T-helper 1 cell (primary cell): Measurements from ENCODE around the gene SLC38A8.

Source experiments
- DNase-seq, 5 donors: peaks; one replicate each; pipeline ENCODE4 v3.0.0-alpha.2; 2012 to 2020

Gene SLC38A8

DNA sequence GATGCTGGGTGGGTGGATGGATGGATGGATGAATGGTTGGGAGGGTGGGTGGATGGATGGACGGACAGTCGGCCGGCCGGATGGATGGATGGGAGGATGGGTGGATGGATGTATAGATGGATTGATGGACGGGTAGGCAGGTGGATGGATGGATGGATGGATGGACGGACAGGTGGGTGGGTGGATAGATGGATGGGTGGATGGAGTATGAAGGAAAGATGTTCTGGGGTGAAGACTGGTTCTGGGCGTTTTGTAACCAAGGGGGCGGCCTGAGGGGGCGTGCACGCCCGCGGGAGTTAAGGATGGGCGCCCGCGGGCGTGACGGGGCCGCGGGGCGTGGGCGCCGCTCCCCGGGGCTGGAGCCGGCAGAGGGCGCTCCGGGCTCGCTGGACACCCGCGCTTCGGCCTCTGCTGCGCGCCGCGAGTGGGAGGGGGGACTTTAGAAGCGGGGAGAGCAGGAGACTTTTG is 74.7 kb downstream of the SLC38A8 start, which contains the start of gene NECAB2:
TSS of gene NECAB2 (plus strand) at position 407 of the 468 bp plus-strand sequence. CDS start 405 bp downstream, outside the sequence.
- no peak for DNase-seq

DNA sequence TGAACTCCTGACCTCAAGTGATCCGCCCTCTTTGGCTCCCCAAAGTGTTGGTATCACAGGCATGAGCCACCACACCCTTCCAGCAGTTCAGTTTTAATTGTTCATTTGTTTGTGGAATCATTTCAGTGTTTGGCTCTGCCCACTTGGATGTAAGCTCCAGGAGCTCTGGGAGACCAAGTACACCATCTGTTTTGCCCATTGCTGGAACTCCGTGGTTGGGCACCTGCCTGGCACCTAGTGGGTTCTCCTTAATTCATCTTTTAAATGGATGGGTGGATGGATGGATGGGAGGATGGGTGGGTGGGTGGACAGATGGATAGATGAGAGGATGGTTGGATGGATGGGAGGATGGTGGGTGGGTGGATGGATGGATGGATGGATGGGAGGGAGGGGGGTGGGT is 75.5 kb downstream of the SLC38A8 start:
- DNase-seq = no peak

GRCh38 chr16:83966153-83966696 is 76.4 kb downstream of the SLC38A8 start:
- DNase-seq = no peak

- DNase-seq = no peak
Observed at GRCh38 chr16:83965444-83966152, 77.0 kb downstream of the SLC38A8 start.

DNA sequence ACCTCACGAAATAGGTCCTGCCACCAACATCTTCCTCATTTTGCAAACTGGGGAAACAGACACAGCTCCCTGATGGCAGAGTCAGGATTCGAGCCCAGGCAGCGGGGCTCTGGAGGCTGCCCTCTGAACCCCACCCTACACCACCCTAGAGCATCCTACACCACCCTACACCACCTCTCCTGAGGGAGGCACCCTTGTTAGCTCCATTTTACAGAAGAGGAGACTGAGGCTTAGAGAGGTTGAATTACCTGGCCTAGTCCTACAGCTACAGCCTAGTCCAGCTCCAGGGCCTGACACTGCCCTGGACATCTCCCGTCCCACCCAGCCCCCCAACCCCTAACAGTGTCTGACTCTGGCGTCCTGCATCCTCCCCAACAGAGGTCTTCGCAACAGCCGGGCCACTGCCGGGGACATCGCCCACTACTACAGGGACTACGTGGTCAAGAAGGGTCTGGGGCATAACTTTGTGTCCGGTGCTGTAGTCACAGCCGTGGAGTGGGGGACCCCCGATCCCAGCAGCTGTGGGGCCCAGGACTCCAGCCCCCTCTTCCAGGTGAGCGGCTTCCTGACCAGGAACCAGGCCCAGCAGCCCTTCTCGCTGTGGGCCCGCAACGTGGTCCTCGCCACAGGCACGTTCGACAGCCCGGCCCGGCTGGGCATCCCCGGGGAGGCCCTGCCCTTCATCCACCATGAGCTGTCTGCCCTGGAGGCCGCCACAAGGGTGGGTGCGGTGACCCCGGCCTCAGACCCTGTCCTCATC is 77.7 kb downstream of the SLC38A8 start:
- DNase-seq = no peak

DNA sequence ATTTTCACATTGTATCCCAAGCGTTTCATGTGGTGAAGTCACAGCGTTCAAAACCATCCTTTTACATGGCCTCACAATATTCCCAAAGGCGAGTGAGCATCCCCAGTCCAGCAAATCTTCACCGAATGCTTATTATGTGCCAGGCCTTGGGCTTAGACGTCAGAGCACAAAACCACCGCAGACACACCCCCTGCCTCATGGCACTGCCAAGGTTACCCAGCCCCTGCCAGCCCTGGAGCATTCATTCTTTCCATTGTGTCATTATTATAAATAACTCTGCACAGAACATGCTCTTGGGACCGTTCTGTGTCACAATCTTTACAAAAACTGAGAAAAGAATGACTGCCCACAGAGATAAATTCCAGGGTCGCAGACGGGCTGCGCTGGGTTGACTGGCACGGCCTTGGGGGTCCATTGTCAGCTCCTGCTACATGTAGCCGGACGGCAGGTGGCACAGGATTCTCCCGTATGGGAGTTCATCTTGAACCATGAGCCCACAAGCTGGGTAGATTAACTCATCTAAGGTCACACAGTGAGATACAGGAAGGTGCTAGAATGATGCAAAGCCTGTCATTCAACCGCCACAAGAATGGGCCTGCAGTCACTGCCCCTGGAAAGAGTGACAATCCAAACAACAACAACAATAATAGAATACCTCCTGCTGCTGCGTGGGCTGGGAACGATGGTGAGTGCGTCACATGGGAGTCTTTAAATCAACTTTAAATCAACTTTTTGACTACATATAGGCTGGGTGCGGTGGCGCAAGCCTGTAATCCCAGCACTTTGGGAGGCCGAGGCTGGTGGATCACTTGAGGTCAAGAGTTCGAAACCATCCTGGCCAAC is 79.1 kb downstream of the SLC38A8 start:
- no peak for DNase-seq

DNA sequence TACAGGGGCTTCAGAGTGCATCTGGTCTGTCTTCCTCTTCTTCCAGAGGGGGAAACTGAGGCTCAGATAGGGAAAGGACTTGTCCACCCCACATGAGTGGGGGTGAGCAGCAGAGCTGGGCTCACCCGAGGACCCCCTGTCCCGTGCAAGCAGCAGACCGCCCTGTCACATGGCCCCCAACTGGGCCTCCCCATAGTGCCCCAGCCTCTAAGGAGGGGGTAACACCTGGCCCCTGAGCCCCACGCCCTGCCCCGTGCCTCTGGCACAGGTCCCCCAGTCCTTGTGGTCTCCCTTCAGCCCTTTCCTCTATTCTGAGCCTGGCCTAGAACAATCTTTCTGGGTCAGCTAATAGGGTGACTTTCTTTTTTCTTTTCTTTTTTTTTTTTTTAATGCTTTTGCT is 81.0 kb downstream of the SLC38A8 start:
- no peak for DNase-seq

DNA sequence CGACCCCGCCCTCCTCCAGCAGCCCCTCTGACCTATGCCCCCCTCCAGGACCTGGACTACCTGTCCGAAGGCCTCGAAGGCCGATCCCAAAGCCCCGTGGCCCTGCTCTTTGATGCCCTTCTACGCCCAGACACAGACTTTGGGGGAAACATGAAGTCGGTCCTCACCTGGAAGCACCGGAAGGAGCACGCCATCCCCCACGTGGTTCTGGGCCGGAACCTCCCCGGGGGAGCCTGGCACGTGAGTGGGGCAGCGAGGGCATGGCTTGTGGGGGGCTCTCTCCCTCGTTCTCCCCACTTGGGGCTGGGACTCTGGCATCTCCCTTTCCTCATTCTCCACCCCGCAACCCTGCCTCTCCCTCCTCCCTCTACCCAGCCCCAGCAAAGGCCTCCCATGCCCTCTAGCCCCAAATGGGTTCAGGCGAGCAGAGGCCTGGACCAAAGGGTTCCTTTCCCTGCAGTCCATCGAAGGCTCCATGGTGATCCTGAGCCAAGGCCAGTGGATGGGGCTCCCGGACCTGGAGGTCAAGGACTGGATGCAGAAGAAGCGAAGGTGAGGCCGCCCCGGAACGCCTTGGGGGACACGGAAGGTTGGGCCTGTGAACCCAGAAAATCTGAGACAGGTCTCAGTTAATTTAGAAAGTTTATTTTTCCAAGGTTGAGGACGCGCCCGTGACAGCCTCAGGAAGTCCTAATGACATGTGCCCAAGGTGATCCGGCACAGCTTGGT is 81.9 kb downstream of the SLC38A8 start:
- DNase-seq = no peak
